HG02571 (cell line): Measurements from ENCODE around the gene PRKACG.
"Not testable (repeated sequence)": the region's sequence is repeated elsewhere in the genome, so short reads cannot be mapped to it uniquely, and the experiment has no call there.

Source experiments
- ATAC-seq: cut with Tn5 transposase; IDR thresholded peaks from one replicate; pipeline ENCODE4 v1.9.1; 2021; ENCODE audit warnings: mild to moderate bottlenecking, moderate library complexity; ENCODE audit not compliant: unreplicated experiment

The PRKACG gene

GRCh38 chr9:69014013-69014412, at the start of gene PRKACG:
PRKACG (minus strand) TSS chr9:69014113; CDS start chr9:69014092, 21 bp downstream.
- no peak for ATAC-seq

GRCh38 chr9:69062195-69062594, 48.3 kb upstream of the PRKACG start:
- no peak for ATAC-seq

- ATAC-seq: no peak
Observed at GRCh38 chr9:69060766-69061165, 46.9 kb upstream of the PRKACG start.

- ATAC-seq: no peak
Observed at GRCh38 chr9:69058101-69058500, 44.2 kb upstream of the PRKACG start.

GRCh38 chr9:69056191-69056815, 42.4 kb upstream of the PRKACG start:
- ATAC-seq: no peak

GRCh38 chr9:69054989-69055388, 41.1 kb upstream of the PRKACG start:
- ATAC-seq: no peak

GRCh38 chr9:69050936-69051335, 37.0 kb upstream of the PRKACG start:
- ATAC-seq: not testable (repeated sequence)

- no peak for ATAC-seq
Observed at GRCh38 chr9:69049094-69049493, 35.2 kb upstream of the PRKACG start.

- no peak for ATAC-seq
Observed at GRCh38 chr9:69047371-69047770, 33.5 kb upstream of the PRKACG start.

GRCh38 chr9:69046723-69047122, 32.8 kb upstream of the PRKACG start:
- no peak for ATAC-seq

- ATAC-seq: no peak
Observed at GRCh38 chr9:69045821-69046220, 31.9 kb upstream of the PRKACG start.

GRCh38 chr9:69044240-69045219, 30.6 kb upstream of the PRKACG start:
- ATAC-seq: no peak

GRCh38 chr9:69040646-69041045, 26.7 kb upstream of the PRKACG start:
- no peak for ATAC-seq

GRCh38 chr9:69036799-69037198, 22.9 kb upstream of the PRKACG start:
- ATAC-seq: no peak

- ATAC-seq: peak; percentile 39
Observed at GRCh38 chr9:69036309-69036708, 22.4 kb upstream of the PRKACG start.

GRCh38 chr9:69035438-69036308, 21.8 kb upstream of the PRKACG start, which contains the start of gene FXN:
FXN (plus strand) TSS chr9:69035752; CDS start chr9:69035783, 31 bp downstream.
- peak; percentile 91 for ATAC-seq

GRCh38 chr9:69034071-69034470, 20.2 kb upstream of the PRKACG start:
- no peak for ATAC-seq

GRCh38 chr9:69030851-69031645, 17.1 kb upstream of the PRKACG start:
- no peak for ATAC-seq

GRCh38 chr9:69029535-69029934, 15.6 kb upstream of the PRKACG start:
- ATAC-seq: no peak

- no peak for ATAC-seq
Observed at GRCh38 chr9:69028754-69029153, 14.8 kb upstream of the PRKACG start.
